MM.1S (cell line): ENCODE measurements around the gene DHRS2.

Source experiments
- EZH2 ChIP-seq: fragments of 300-600 bp; sonication (generic); optimal IDR thresholded peaks from 2 replicates; pipeline ENCODE3; 2017; ENCODE audit warnings: low read depth, mild to moderate bottlenecking, antibody characterized with exemption, low read length, mixed read lengths
- TF ChIP-seq, protein P1 (sequence below): fragments of 300-600 bp; sonication (generic); IDR thresholded peaks from 2 replicates; pipeline ENCODE4 v1.5.1; 2016; ENCODE audit warnings: antibody characterized with exemption, low read length, mixed read lengths

DNA sequence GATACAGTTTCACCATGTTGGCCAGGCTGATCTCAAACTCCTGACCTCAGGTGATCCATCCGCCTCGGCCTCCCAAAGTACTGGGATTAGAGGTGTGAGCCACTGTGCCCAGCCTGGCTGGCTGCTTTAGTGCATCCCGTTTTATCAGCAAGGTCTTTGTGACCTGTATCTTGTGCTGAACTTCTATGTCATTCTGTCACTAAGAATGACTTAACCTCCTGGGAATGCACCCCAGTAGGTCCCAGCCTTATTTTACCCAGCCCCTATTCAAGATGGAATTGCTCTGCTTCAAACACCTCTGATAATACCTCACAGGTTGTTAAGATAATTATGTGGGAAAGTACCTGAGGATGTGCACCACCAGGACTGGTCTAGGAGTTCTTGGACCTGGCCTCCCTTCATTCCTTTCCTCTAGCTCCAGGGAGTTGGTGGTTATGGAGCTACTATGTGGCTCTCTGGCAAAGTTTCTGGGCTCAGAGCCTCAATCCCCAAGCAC is 31.4 kb upstream of the DHRS2 start:
- TF ChIP-seq EZH2: no peak
- TF ChIP-seq, protein P1, sequence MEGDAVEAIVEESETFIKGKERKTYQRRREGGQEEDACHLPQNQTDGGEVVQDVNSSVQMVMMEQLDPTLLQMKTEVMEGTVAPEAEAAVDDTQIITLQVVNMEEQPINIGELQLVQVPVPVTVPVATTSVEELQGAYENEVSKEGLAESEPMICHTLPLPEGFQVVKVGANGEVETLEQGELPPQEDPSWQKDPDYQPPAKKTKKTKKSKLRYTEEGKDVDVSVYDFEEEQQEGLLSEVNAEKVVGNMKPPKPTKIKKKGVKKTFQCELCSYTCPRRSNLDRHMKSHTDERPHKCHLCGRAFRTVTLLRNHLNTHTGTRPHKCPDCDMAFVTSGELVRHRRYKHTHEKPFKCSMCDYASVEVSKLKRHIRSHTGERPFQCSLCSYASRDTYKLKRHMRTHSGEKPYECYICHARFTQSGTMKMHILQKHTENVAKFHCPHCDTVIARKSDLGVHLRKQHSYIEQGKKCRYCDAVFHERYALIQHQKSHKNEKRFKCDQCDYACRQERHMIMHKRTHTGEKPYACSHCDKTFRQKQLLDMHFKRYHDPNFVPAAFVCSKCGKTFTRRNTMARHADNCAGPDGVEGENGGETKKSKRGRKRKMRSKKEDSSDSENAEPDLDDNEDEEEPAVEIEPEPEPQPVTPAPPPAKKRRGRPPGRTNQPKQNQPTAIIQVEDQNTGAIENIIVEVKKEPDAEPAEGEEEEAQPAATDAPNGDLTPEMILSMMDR: no peak
